ENCODE data around the gene WDFY4.

WDFY4 gene

GRCh38 chr10:48938281-48938680 lies 253.6 kb downstream of the WDFY4 start:
- DNase-seq (ENCODE audit: low read depth in 2 of 2), result no peak
- no peak overlapping the region for H3K4me3 ChIP-seq (replicated peaks in 1 of 2; ENCODE audit: low read depth in 2 of 2, low read length in 2 of 2)
- TF ChIP-seq CTCF (IDR thresholded peaks at IDR 0.05; ENCODE audit: low read depth, low read length), result no peak

- DNase-seq (ENCODE audit: low read depth in 2 of 2), result no peak
- TF ChIP-seq CTCF (IDR thresholded peaks at IDR 0.05; ENCODE audit: low read depth, low read length), result no peak
- no peak overlapping the region for H3K4me3 ChIP-seq (replicated peaks in 1 of 2; ENCODE audit: low read depth in 2 of 2, low read length in 2 of 2)
Measured at GRCh38 chr10:48938990-48939536, 254.4 kb downstream of the WDFY4 start.

- no peak for TF ChIP-seq CTCF (IDR thresholded peaks at IDR 0.05; ENCODE audit: low read depth, low read length)
- DNase-seq (ENCODE audit: low read depth in 2 of 2), result no peak
- no peak within 1 kb of the TSS for H3K4me3 ChIP-seq (replicated peaks in 1 of 2; ENCODE audit: low read depth in 2 of 2, low read length in 2 of 2)
Measured at GRCh38 chr10:48939790-48940325, 255.2 kb downstream of the WDFY4 start, which contains the start of gene LRRC18. LRRC18 (minus strand) TSS chr10:48939840; CDS start chr10:48914155, 25,685 bp downstream.

GRCh38 chr10:48940372-48940771 lies 255.7 kb downstream of the WDFY4 start:
- H3K4me3 ChIP-seq (replicated peaks in 1 of 2; ENCODE audit: low read depth in 2 of 2, low read length in 2 of 2), result no peak overlapping the region
- no peak for TF ChIP-seq CTCF (IDR thresholded peaks at IDR 0.05; ENCODE audit: low read depth, low read length)
- DNase-seq (ENCODE audit: low read depth in 2 of 2), result no peak

GRCh38 chr10:48940958-48941357 lies 256.3 kb downstream of the WDFY4 start:
- no peak overlapping the region for H3K4me3 ChIP-seq (replicated peaks in 1 of 2; ENCODE audit: low read depth in 2 of 2, low read length in 2 of 2)
- TF ChIP-seq CTCF (IDR thresholded peaks at IDR 0.05; ENCODE audit: low read depth, low read length), result no peak
- DNase-seq (ENCODE audit: low read depth in 2 of 2), result no peak

GRCh38 chr10:48941427-48942075 lies 256.9 kb downstream of the WDFY4 start:
- no peak overlapping the region for H3K4me3 ChIP-seq (replicated peaks in 1 of 2; ENCODE audit: low read depth in 2 of 2, low read length in 2 of 2)
- no peak for DNase-seq (ENCODE audit: low read depth in 2 of 2)
- TF ChIP-seq CTCF (IDR thresholded peaks at IDR 0.05; ENCODE audit: low read depth, low read length), result no peak

All from cardiac fibroblast (primary cell).